ENCODE data around the gene HILPDA.
"Not testable (repeated sequence)": the region's sequence is repeated elsewhere in the genome, so short reads cannot be mapped to it uniquely, and the experiment has no call there.

The HILPDA gene

DNA sequence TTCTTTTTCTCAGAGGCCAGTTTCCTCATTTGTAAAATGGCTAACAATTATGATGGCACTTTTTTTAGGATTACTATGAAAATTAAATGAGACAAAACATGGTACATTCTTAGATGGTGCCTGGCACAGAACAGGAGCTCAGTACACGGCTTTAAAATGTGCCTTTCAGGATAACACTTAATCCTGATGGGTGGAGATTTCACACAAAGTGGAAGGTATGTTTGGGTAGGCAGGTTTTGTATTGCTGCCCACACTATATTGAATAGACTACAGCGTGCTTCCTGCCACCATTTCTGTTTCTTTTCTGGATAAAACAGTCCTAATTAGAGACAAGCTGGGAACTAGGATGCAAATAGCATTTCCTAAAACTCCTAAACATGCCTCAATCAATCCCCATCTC lies 23.9 kb upstream of the HILPDA start:
- DNase-seq (ENCODE audit: low read depth), result no peak

DNA sequence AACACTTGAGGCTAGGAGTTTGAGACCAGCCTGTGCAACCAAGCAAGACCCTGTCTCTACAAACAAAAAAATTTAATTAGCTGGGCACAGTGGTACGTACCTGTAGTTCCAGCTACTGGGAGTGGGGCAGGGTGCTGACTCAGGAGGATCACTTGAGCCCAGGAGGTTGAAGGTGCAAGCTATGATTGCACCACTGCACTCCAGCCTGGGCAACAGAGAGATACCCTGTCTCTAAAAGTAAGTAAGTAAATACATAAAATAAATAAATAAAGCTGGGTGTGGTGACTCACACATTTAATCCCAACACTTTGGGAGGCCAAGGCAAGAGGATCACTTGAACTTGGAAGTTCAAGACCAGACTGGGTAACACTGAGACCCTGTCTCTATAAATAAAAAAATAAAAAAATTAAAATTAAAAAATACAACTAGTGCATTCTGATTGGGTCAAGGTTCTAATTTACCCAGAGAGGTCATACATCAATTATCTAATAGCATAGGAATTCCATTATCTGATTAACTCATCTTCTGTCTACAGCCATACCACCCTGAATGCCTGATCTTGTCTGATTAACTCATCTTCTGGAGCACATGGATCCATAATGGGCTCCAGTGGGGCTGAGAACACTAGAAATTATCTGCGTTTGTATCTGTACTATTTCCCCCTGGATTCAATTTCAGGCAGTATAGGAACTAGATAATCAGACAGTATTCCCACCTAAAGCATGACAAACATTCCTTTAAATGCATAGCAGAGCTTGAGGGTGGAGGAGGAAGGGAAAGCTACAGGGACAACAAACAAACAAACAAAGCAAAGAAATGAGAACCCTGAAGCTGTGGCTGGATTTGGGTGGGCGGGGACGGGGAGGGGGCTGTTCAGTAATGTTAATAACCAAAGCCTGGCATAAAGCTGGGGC lies 21.0 kb upstream of the HILPDA start:
- no peak for DNase-seq (ENCODE audit: low read depth)

DNA sequence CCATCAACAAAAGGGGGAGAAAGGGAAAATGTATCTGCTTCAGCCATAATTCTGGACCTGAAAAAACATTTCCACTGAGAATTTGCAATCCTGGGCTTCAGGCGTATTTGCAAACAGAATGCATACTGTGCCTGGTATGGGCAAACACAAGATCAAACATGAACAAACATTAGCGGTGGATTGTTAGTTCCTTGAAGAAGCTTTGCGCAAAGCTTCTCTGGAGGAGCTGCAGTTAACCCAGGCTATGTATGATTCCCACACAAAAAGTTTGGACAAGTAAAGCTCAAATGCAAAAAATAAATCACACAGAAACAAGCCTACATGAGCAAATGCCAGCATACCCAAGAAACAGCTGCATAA lies 20.4 kb upstream of the HILPDA start:
- DNase-seq (ENCODE audit: low read depth), result no peak

DNA sequence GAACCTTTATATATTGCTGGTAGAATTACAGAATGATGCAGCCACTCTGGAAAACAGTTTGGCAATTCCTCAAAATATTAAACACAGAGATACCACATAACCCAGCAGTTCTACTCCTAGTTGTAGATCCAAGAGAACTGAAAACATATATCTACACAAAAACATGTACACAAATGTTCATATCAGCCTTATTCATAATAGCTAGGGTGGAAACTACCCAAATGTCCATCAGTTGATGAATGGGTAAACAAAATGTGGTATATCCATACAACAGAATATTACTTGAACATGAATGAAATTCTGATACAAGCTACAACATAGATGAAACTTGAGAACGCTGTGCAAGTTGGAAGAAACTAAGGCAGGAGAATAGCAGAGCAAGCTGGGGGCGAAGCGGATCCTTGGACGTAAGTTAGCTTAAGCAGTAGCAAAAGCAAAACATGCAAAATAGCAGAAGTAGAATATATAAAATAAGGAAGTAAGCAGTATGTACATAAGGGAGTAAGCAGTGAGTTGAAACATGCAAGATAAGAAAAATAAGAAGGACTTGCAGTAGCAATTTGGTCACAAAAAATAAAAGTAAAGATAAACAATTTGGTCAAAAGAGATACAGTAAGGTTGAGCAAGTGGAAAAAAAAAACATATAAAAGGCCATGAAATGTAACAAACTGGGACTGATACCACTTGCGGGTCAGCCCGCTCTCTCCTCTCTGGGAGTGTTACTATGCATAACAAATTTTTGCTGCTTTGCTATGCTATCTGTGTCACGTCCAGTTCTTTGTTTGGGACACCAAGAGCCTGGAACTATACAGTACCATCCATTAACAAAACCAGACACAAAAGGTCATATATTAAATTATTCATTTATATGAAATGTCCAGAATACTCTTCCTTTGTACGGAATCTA lies 18.0 kb upstream of the HILPDA start:
- no peak for DNase-seq (ENCODE audit: low read depth)

DNA sequence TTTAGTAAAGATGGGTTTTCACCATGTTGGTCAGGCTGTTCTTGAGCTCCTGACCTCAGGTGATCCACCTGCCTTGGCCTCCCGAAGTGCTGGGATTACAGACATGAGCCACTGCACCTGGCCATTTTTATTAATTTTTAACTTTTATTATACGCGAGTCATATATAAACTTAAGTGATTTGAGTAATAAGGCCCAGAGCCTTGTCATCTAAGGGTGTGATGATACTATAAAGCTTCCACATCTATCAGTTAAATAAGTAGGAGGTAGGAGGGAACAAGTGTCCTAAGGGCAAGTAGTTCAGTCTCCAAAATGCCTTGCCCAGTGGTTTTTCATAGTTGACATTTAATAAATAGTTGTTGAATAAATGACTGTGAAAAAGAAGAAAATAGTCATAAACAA lies 13.3 kb upstream of the HILPDA start:
- no peak for DNase-seq (ENCODE audit: low read depth)

DNA sequence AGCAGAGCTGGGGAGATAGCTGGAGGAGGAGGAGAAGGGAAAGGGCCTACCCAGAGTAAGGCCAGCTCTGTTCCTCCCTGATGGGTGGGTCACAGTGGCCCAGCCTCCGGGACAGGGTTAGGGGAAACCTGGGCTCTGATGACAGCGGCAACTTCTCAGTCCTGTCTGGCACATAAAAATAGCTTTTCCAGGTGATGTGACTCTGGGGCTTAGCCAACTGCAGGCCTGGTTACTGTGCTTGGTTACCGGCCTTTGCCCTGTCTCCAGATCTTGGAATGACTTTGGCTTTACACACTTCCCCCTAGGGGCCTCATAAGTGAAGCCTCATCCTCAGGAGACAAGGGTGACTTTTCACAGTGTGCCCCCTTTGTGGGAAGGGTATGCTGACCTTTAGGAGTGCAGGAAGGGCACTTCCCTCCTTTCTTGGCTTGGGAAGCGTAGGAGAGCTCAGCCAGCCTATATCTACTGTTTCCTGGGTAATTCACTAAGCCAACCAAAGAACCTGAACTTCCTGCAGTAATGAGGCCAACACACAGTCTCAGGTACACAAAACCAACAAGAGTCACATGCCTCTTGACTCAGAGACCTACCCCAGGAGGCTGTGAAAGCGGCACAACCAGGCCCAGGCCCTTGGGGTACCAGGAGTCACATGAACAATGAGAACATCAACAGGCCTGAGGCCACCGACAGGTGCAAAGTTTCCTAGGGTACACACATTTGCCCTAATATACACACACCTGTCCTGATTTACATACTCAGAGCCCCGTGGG lies 11.7 kb upstream of the HILPDA start:
- DNase-seq (ENCODE audit: low read depth), result no peak

DNA sequence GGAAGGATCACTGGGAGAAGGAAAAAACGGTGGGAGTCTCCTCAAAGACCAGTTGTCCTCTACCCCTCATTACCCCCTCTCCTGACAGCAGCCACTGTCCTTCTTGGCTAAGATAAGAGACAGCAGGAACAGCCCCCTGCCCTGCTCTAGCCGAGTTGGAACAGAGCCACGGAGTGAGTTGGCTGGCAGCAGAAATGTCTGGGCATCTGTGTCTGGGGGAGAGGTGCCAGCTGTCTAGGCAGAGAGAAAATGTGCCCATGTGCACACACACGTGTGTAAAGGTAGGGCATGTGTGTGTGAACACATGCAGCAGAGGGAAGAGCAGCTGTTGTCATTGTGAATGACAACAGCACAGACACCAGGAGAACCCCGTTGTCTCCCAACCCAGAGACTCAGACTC lies 9.4 kb upstream of the HILPDA start:
- DNase-seq (ENCODE audit: low read depth), result no peak

DNA sequence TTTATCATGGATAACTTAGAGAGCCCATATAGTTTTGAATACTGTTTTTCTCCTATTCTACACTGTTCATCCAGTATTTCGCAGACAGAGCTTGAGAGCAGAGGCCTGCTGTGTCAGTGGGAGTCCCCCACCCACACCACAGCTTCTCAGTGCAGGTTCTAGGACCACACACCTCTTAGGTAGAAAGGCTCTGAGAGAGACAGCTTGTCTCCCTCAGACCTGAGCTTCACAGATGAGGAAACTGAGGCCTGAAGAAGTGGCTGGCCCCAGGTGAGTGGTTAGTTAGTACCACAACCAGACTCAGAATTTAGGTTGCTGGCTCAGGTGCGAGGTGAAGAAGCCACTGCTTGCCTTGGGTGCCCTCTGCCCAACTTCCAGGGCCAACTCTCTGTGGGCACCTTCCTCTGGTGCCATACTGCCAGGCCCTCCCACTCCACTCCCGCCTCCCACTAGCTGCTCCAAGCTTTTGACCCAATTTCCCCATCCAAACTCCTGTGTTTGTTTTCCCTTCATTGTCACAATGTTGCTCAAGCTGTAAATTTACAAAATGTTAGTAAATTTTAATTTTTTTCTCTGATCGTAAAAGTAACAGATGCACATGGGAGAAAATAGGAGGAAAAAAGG lies 7.6 kb upstream of the HILPDA start:
- DNase-seq (ENCODE audit: low read depth), result no peak

DNA sequence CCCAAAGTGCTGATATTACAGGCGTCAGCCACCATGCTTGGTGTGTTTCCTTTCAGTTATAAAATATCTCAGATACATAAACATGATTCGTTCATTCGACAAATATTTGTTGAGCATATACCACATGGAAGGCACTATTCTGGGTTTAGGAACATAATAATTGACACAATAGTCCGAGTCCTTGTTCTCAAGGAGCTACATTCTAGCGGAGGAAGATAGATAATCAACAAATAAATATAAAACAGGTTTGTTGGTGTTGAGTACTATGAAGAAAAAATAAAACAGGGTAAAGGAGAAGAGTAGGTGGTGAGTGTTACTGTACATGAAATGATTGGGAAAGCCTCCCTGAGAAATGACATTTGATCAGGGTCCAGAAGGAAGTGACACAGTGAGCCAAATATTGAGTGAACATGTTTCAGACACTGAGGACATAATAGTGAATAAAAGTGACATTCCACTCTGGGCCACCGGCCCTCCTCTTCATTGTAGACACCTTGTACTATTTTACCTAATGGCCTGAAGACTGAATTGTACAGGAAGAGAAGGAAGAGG lies 6.9 kb upstream of the HILPDA start:
- no peak for DNase-seq (ENCODE audit: low read depth)

DNA sequence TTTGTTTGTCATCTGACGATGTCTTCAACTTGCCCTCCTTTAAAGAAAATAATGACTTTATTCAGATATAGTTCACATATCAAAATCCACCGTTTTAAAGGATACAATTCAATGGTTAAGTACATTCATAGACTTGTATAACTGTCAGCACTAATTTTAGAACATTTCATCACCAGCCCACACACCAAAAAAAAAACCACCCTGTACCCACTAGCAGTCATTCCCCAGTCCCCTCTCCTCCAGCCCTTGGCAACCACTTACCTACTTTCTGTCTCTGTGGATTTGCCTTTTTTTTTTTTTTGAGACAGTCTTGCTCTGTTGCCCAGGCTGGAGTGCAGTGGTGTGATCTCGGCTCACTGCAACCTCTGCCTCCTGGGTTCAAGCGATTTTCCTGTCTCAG lies 5.3 kb upstream of the HILPDA start:
- DNase-seq (ENCODE audit: low read depth), result no peak

DNA sequence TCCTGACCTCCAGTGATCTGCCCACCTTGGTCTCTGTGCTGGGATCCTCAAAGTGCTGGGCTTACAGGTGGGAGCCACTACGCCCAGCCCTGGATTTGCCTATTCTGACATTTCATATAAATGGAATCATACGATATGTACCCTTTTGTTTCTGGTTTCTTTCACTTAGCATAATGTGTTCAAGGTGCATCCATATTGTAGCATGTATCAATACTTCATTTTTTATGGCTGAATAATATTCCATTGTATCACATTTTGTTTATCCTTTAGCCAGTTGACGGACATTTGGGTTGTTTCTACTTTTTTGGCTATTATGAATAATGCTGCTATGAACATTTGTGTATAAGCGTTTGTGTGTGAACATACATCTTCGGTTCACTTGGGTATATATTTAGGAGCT lies 4.8 kb upstream of the HILPDA start:
- no peak for DNase-seq (ENCODE audit: low read depth)

DNA sequence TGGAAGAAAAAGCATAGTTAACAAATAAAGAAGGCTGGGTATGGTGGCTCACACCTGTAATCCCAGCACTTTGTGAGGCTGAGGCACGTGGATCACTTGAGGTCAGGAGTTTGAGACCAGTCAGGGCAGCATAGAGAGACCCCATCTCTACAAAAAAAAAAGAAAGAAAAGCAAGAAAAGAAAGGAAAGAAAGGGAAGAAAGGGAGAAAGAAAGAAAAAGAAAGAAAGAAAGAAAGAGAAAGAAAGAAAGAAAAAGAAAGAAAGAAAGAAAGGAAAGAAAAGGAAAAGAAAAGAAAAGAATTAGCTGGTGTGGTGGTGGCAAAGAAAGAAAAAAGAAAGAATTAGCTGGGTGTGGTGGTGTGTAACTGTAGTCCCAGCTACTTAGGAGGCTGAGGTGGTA lies 3.1 kb upstream of the HILPDA start:
- DNase-seq (ENCODE audit: low read depth), result no peak

DNA sequence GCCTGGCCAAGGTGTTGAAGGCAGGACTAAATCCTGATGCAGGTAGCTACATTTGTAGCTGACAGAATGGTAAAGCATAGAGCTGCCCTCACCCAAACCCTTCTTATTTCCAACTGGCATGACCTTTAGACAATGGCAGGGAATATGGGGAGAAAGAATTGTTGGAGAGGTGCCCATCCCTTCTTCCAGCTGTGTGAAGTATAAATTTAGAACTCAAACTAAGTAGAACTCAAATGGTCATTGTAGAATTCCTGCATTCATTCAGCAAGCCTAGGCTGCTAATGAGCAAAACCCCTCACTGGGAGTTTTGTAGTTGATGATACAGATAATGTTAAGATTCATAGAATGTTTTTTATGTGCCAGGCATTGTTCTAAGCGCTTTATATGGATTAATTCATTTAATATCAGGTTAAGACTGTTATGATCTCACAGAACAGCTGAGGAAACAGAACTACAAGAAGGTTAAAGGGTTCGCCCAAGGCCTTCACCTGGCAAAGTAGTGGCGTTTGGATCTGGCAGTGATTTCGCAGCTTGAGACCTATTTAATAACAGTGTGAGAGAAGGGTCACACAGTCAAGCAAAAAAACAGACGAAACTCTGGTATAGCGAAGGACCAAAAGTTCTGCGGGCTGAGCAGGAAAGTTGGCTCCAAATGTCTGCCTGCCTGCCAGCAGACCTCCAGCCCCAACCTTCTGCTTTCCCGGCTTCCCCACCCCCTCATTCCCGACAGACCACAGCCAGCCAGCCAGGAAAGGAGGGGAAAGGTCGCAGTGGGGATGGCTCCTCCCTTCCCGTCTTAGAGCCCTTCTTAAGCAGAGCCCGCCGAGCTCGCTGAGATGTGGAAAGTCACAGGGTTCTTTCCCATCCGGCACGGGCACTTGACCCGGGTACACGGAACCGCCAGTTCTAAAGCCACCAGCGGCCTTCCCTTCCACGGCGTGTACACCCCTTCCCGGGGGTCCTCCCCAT lies 1.6 kb upstream of the HILPDA start:
- DNase-seq (ENCODE audit: low read depth), result no peak

DNA sequence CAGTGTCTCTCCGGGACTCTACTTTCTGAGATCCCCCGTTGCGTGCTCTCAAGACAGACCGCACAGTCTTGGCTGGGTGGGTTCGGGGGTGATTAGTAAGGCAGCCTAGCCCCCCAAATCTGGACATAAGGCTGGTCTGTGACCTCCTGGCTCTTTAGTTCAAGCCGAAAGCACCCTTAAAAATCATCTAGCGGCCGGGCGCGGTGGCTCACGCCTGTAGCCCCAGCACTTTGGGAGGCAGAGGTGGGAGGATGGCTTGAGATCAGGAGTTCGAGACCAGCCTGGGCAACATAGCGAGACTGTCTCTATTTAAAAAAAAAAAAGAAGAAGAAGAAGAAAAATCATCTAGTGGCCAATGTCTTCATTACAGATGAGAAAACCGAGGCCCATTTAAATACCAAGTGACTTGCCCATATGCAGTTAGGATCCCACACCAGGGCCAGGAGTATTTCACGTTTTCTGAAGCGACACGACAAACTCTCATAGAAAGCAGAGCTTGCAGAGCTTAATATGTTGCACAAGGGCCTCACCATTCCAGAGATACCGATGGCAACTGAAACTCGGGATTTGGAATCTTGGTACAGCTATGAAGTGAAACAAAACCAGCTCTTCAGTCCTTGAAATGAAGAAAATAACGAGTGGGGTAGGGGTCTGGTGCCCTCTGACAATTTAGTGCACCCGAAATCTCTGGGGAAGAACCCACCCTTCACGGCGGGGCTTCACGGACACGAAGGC lies 703 bp upstream of the HILPDA start:
- no peak for DNase-seq (ENCODE audit: low read depth)

DNA sequence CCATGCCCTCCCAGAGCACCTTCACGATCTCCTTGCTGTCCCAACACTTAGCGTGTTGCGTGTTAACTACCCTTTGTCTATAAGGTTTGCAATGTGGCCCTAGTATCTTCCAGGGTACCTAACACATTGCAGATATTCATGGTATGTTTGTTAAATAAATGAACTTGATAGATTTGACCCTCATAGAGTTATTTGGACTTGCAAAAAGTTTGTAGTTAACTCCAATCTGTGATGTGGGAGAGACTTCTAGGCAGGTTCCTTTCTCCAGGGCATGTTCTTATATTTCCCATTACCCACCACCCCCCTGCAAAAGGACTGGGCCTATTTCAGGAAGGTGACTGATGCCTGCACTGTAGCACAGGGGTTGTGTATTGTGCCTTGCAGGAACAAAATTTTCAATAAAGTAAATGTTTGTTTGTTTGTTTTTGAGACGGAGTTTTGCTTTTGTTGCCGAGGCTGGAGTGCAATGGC lies 612 bp downstream of the HILPDA start:
- DNase-seq (ENCODE audit: low read depth), result no peak

DNA sequence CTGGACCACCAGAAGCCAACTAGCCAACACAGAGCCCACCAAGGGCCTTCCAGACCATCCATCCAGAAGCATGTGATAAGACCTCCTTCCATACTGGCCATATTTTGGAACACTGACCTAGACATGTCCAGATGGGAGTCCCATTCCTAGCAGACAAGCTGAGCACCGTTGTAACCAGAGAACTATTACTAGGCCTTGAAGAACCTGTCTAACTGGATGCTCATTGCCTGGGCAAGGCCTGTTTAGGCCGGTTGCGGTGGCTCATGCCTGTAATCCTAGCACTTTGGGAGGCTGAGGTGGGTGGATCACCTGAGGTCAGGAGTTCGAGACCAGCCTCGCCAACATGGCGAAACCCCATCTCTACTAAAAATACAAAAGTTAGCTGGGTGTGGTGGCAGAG lies 1.7 kb downstream of the HILPDA start:
- DNase-seq (ENCODE audit: low read depth), result not testable (repeated sequence)

DNA sequence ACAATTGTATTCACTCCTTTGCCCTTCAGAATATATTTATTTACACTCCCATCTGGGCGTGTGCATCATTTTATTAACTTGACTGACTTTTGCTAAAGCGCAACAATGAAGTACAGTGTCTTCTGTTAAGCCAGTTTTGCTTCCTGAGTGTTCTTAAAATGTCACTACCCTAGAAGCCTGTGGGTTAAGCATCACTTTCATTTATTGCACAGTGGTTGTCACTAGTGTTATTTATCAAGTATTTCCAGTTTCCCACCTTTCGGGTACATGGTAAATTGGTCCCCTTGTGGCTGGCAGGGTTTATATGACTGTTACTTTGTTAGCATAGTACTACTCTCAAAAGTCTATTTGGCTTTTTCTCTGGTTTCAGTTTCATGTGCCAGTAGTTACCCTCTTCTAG lies 3.3 kb downstream of the HILPDA start:
- DNase-seq (ENCODE audit: low read depth), result no peak

DNA sequence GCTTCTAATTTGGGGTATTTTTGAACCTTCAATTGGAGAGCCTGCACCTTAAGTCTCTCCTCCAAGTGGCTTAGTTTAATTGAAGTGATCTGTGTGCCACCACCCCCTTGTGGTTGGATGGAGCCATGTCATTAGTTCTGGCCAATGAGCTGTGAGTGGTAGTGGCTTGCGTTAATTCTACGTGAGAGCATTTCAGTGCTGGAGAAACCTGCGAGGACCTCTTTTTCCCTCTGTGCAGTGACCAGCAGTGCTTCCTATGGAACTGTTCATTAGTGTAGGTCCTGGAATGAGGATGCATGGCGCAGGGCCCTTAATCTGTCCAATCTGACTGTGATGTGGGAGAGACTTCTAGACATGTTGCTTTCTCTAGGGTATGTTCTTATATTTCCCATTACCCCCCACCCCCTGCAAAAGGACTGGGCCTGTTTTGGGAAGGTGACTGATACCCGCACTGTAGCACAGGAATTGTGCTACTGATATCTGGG lies 3.8 kb downstream of the HILPDA start:
- DNase-seq (ENCODE audit: low read depth), result peak; percentile 50

DNA sequence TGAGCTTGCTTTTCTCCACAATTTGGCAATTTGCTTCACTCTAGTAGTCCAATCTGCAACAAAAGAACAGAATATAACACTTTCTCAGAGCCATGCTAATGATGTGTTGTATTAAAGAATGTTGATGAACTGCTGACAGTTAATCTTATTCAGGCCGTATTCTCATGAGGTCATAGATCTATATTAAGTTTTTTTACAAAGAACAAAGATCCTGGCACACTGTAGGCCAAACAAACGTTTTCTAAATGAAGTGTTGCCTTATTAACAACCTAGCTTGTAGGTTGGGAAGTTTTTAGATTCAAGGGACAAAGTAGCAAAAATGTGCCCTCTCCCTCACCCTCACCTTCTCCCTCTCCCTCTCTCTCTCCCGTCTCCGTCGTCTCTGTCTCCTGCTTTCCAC lies 6.8 kb downstream of the HILPDA start:
- no peak for DNase-seq (ENCODE audit: low read depth)
